OCI-M2 (cell line): ENCODE data around the gene MEAF6.

Experiments used
- DNase-seq: peaks from one replicate; lab custom pipeline; 2025; ENCODE audit not compliant: unreplicated experiment; lab: John Stamatoyannopoulos, UW

Gene MEAF6

DNA sequence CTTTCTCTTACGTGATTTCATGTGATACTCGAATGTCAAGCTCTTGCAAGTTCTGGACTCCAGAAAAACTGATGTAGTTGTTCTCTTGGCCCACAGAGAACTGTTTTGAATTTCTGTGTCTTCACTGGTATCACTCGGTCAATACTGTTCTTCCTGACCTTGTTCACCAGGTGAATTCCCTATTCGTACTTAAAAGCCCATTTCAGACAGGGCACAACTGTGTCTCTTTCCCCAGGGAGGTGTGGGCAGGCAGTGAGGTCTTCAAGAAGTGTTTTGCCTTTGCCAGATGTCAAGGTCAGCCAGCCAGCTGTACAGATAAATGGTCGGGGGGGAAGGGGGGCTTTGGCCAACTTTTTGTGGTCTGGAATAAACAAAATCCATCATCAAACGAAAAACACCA, 67.7 kb downstream of the MEAF6 start:
- DNase-seq = no peak

DNA sequence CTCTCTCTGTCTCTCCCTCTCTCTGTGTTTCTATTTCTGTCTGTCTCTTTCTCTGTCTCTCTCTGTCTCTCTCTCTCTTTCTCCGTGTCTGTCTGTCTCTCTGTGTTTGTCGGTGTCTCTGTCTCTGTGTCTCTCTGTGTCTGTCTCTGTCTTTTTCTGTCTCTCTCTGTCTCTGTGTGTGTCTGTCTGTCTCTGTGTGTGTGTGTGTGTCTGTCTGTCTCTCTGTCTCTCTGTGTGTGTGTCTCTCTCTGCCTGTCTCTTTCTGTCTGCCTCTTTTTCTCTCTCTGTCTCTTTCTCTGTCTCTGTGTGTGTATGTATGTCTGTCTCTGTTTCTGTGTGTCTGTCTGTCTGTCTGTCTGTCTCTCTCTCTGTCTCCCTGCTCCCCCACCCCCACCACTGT, 71.9 kb downstream of the MEAF6 start:
- no peak for DNase-seq
